HCT116 (cell line): ENCODE results near the gene ARMH3. TPM values are rescaled to one million over a fixed set of nuclear protein-coding genes. Genes with fewer than 3 reads are reported as not detected.
A peak's percentile ranks its signal among the peaks of the same experiment; 100 is the strongest.

Experiments used
- ATAC-seq: fragments of 200-7000 bp; cut with Tn5 transposase; 2 replicates; pipeline ENCODE4 v1.9.1; 2020; ENCODE audit warnings: mild to moderate bottlenecking, moderate library complexity
- BruUV-seq: library from RNA; stranded (reverse); fragments of 400-500 nt; replicated peaks from 2 replicates; lab custom pipeline; 2021; lab: Mats Ljungman, UMichigan
- CTCF ChIA-PET: fragments of 300-600 bp; sonication (Branson Sonifier 250); formaldehyde crosslinking; loops from one replicate; lab custom pipeline; 2021; ENCODE audit warnings: antibody characterized with exemption; lab: Charles Lee
- POLR2A ChIA-PET: fragments of 300-600, 350-600 bp; sonication (Branson Sonifier 250); formaldehyde crosslinking; loops from one replicate; lab custom pipeline; 2021; ENCODE audit warnings: antibody characterized with exemption; lab: Charles Lee
- RAD21 ChIA-PET, 2 experiments: fragments of 300-600 bp; sonication (Branson Sonifier 250); formaldehyde crosslinking; loops; one replicate each; lab custom pipeline; 2023; ENCODE audit warnings: low total read pairs in 2 of 2; ENCODE audit not compliant: uncharacterized antibody in 2 of 2, unreplicated experiment in 2 of 2, low non-redundant PET in 1 of 2; lab: Charles Lee
- DNase-seq: peaks from one replicate; pipeline ENCODE4 v3.0.0-alpha.2; 2010; ENCODE audit warnings: low read depth, low spot score
- H2AFZ ChIP-seq: fragments of 200-600 bp; shearing (Covaris generic), sonication (generic); 2 replicates; pipeline ENCODE4 v1.6.1; 2017; ENCODE audit warnings: low read depth, mixed run types, mixed read lengths, antibody characterized with exemption, low read length; ENCODE audit not compliant: poor library complexity, severe bottlenecking
- H3K27ac ChIP-seq: 2 replicates; pipeline ENCODE4 v1.5.1; 2012; ENCODE audit warnings: low read depth, low read length
- H3K27me3 ChIP-seq: fragments of 200-600 bp; sonication (generic); 2 replicates; pipeline ENCODE4 v1.6.1; 2016; ENCODE audit warnings: mixed run types, low read length, mixed read lengths; ENCODE audit not compliant: insufficient read depth
- H3K36me3 ChIP-seq, 2 experiments: fragments of 200-500 bp in 1 of 2; fragments of 200-600 bp in 1 of 2; sonication (Bioruptor generic) in 1 of 2; sonication (generic) in 1 of 2; 2 replicates each; pipeline versions ENCODE4 v1.5.1 to v1.6.1; 2014 to 2016; ENCODE audit warnings: low read length in 2 of 2, inconsistent platforms in 1 of 2, mixed read lengths in 1 of 2, mixed run types in 1 of 2; ENCODE audit not compliant: insufficient read depth in 2 of 2, control insufficient read depth in 1 of 2
- H3K4me1 ChIP-seq, 2 experiments: fragments of 200-600 bp in 1 of 2; sonication (generic) in 1 of 2; 2 replicates each; pipeline versions ENCODE4 v1.5.1 to v1.6.1; 2012 to 2017; ENCODE audit warnings: low read length in 2 of 2, inconsistent platforms in 1 of 2, mild to moderate bottlenecking in 1 of 2, mixed read lengths in 1 of 2, mixed run types in 1 of 2, moderate library complexity in 1 of 2; ENCODE audit not compliant: insufficient read depth in 2 of 2, control insufficient read depth in 1 of 2
- H3K4me2 ChIP-seq: fragments of 200-600 bp; sonication (generic); 2 replicates; pipeline ENCODE4 v1.6.1; 2017; ENCODE audit warnings: mixed run types, low read length, mixed read lengths
- H3K4me3 ChIP-seq, 2 experiments: fragments of 200-600 bp in 1 of 2; sonication (generic) in 1 of 2; replicated peaks in 1 of 2; 2 replicates each; pipeline ENCODE4 v1.5.1; 2011 to 2016; ENCODE audit warnings: low read length in 2 of 2, control low read depth in 1 of 2, low read depth in 1 of 2, mild to moderate bottlenecking in 1 of 2, mixed read lengths in 1 of 2, mixed run types in 1 of 2
- H3K79me2 ChIP-seq: fragments of 200-600 bp; sonication (generic); 2 replicates; pipeline ENCODE4 v1.6.1; 2017; ENCODE audit warnings: mild to moderate bottlenecking, mixed run types, low read length, moderate library complexity, mixed read lengths; ENCODE audit not compliant: insufficient read depth
- H3K9ac ChIP-seq: fragments of 200-600 bp; sonication (generic); 2 replicates; pipeline ENCODE4 v1.6.1; 2016; ENCODE audit warnings: low read length, mixed read lengths
- H3K9me2 ChIP-seq: fragments of 200-600 bp; sonication (generic), shearing (Covaris generic); 2 replicates; pipeline ENCODE4 v1.6.1; 2017; ENCODE audit warnings: mixed run types, mild to moderate bottlenecking, moderate library complexity; ENCODE audit not compliant: insufficient read depth
- H3K9me3 ChIP-seq, 2 experiments: fragments of 200-500 bp in 1 of 2; fragments of 200-600 bp in 1 of 2; sonication (Bioruptor generic) in 1 of 2; sonication (generic) in 1 of 2; 2 replicates each; pipeline ENCODE4 v1.6.1; 2014 to 2017; ENCODE audit warnings: low read length in 2 of 2, mixed read lengths in 2 of 2, inconsistent platforms in 1 of 2, low read depth in 1 of 2, mild to moderate bottlenecking in 1 of 2, mixed run types in 1 of 2, moderate library complexity in 1 of 2; ENCODE audit not compliant: control insufficient read depth in 1 of 2, insufficient read depth in 1 of 2
- H4K20me1 ChIP-seq: fragments of 200-600 bp; sonication (generic), shearing (Covaris generic); 2 replicates; pipeline ENCODE4 v1.6.1; 2017; ENCODE audit warnings: mixed run types, mild to moderate bottlenecking, moderate library complexity; ENCODE audit not compliant: insufficient read depth
- ATF3 ChIP-seq: IDR thresholded peaks from 2 replicates; pipeline ENCODE4 v1.6.1; 2012
- CEBPB ChIP-seq: IDR thresholded peaks from 2 replicates; pipeline ENCODE4 v1.6.1; 2012; ENCODE audit warnings: low read depth
- EGR1 ChIP-seq: IDR thresholded peaks from 2 replicates; pipeline ENCODE4 v1.6.1; 2012; ENCODE audit warnings: low read depth
- ELF1 ChIP-seq: IDR thresholded peaks from 2 replicates; pipeline ENCODE4 v1.6.1; 2012; ENCODE audit warnings: low read depth, borderline replicate concordance
- EZH2 ChIP-seq: fragments of 200-600 bp; sonication (generic); IDR thresholded peaks from 2 replicates; pipeline ENCODE4 v1.6.1; 2017; ENCODE audit warnings: antibody characterized with exemption, mixed run types
- EZH2phosphoT487 ChIP-seq: fragments of 200-600 bp; IDR thresholded peaks from 2 replicates; pipeline ENCODE4 v1.6.1; 2018; ENCODE audit warnings: antibody characterized with exemption, borderline replicate concordance
- JUND ChIP-seq: IDR thresholded peaks from 2 replicates; pipeline ENCODE4 v1.6.1; 2012
- REST ChIP-seq: IDR thresholded peaks from 2 replicates; pipeline ENCODE4 v1.6.1; 2012; ENCODE audit warnings: low read depth
- SIN3A ChIP-seq: IDR thresholded peaks from 2 replicates; pipeline ENCODE4 v1.6.1; 2012; ENCODE audit warnings: low read depth
- SRF ChIP-seq: IDR thresholded peaks from 2 replicates; pipeline ENCODE4 v1.6.1; 2012; ENCODE audit warnings: low read depth
- ZFX ChIP-seq: fragments of 450-650 bp; IDR thresholded peaks from 2 replicates; pipeline ENCODE4 v1.6.1; 2017
- intact Hi-C: fragments of 100-400 bp; cut with micrococcal nuclease; formaldehyde crosslinking; loops from 2 replicates; pipeline ENCODE4 v1.10.0; 2022
- total RNA-seq: library from RNA; stranded (reverse); gene quantifications from one replicate; pipeline ENCODE4 v1.2.1, GENCODE V29; 2021; ENCODE audit not compliant: unreplicated experiment
- TF ChIP-seq, protein P1 (sequence below): IDR thresholded peaks from 2 replicates; pipeline ENCODE4 v1.6.1; 2011; ENCODE audit warnings: mild to moderate bottlenecking, low read length, moderate library complexity; ENCODE audit not compliant: insufficient replicate concordance; ENCODE audit errors: extremely low read depth

ARMH3 gene
- total RNA-seq, 1 experiment from 2014 or later = 30.4 TPM

GRCh38 chr10:101835362-101835761 is 220.6 kb downstream of the ARMH3 start:
- RAD21 ChIA-PET = interaction anchor here (0.8 to 1.0 kb wide), 2 partner anchors 175 kb away, joined by 3 to 5 read pairs; no protein-coding TSS in a partner anchor
- ATAC-seq = no peak
- POLR2A ChIA-PET = interaction anchor here (0.7 to 1.3 kb wide), 3 partner anchors 17 to 287 kb away, joined by 3 to 4 read pairs (median 3); partner anchors contain the start of gene OGA

DNA sequence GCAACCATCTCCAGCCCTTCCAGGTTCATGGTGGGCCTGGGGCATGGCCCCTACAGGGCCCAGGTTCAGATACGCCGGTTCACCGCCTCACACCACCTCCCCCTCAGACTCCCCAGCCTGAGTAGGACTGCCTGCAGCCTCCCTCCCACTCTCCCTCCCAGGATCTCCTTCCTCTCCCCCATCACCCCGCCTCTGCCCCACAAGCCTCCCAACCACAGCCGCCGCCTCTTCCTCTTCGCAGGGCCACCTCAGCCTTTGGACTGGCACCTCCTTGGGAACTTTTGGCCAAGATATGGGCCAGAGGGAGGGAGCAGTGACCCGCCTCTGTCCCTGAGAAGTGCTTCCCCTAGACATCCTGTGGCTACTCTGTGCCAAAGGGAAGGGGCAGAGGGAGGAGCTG is 221.6 kb downstream of the ARMH3 start:
- CTCF ChIA-PET = interaction anchor here (1.6 to 4.0 kb wide), 3 partner anchors 16 to 176 kb away, joined by 4 to 38 read pairs (median 19); partner anchors contain the start of gene OGA
- Histone ChIP-seq H3K9me2 (no peaks in the 10 kb centered on the region), H3K4me1 (peaks cover 23 to 54% of the 10 kb centered on the region in 2 experiments), H4K20me1 (no peaks in the 10 kb centered on the region), H3K27me3 (no peaks in the 10 kb centered on the region), H3K36me3 (no peaks in the 10 kb centered on the region), H2AFZ (no peak overlapping the region), H3K79me2 (no peaks in the 10 kb centered on the region), H3K4me3 (no peak overlapping the region), H3K4me2 (0 out of 2 replicates have a peak overlapping the region, but pooled peaks have one; percentile 2), H3K9ac (no peak overlapping the region), H3K9me3 (no peaks in the 10 kb centered on the region)
- RAD21 ChIA-PET = no interaction called here
- no TSS peak for BruUV-seq
- ATAC-seq = no peak
- intact Hi-C loops = no loop called here
- no peak for DNase-seq
- POLR2A ChIA-PET = no interaction called here
- TF ChIP-seq EZH2phosphoT487 = no peak
- no peak for TF ChIP-seq REST
- TF ChIP-seq SRF = no peak
- TF ChIP-seq JUND = no peak
- no peak for TF ChIP-seq SIN3A
- no peak for TF ChIP-seq CEBPB
- no peak for TF ChIP-seq ATF3
- TF ChIP-seq, all 23 proteins: peak for 0
- no peak overlapping the region for H3K27ac ChIP-seq

More at GRCh38 chr10:101835362-101835761, 220.6 kb downstream of the ARMH3 start:
- intact Hi-C loops = loop anchor here (5.0 kb wide), 1 partner anchor 222 kb away; the partner anchor contains the start of gene ARMH3
- no peak for DNase-seq
- no peaks in the 10 kb centered on the region for H3K9me3 ChIP-seq
- H3K4me2 ChIP-seq = no peak overlapping the region
- TF ChIP-seq ELF1 (no peak), EZH2 (no peak), ZFX (no peak), JUND (no peak), EGR1 (no peak)
- TF ChIP-seq, protein P1, sequence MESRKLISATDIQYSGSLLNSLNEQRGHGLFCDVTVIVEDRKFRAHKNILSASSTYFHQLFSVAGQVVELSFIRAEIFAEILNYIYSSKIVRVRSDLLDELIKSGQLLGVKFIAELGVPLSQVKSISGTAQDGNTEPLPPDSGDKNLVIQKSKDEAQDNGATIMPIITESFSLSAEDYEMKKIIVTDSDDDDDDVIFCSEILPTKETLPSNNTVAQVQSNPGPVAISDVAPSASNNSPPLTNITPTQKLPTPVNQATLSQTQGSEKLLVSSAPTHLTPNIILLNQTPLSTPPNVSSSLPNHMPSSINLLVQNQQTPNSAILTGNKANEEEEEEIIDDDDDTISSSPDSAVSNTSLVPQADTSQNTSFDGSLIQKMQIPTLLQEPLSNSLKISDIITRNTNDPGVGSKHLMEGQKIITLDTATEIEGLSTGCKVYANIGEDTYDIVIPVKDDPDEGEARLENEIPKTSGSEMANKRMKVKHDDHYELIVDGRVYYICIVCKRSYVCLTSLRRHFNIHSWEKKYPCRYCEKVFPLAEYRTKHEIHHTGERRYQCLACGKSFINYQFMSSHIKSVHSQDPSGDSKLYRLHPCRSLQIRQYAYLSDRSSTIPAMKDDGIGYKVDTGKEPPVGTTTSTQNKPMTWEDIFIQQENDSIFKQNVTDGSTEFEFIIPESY = no peak
- CTCF ChIA-PET = interaction anchor here (0.7 to 4.0 kb wide), 11 partner anchors 11 to 621 kb away, joined by 3 to 38 read pairs (median 4); partner anchors contain the start of gene OGA
- H4K20me1 ChIP-seq = no peaks in the 10 kb centered on the region
- no peaks in the 10 kb centered on the region for H3K36me3 ChIP-seq
- no peaks in the 10 kb centered on the region for H3K79me2 ChIP-seq
- H3K9ac ChIP-seq = no peak overlapping the region
- H3K27me3 ChIP-seq = no peaks in the 10 kb centered on the region
- H3K4me3 ChIP-seq = no peak overlapping the region
- BruUV-seq = no TSS peak
- H3K4me1 ChIP-seq = peaks cover 21 to 56% of the 10 kb centered on the region in 2 experiments
- H3K9me2 ChIP-seq = no peaks in the 10 kb centered on the region
- no peak overlapping the region for H2AFZ ChIP-seq
- H3K27ac ChIP-seq = no peak overlapping the region
